ENCODE measurements around the gene CCDC93. TPM values are rescaled to one million over a fixed set of nuclear protein-coding genes. Genes with fewer than 3 reads are reported as not detected.

The CCDC93 gene
- total RNA-seq, 1 experiment from 2014 or later = 31.5 TPM

GRCh38 chr2:118047380-118047826, 33.5 kb upstream of the CCDC93 start:
- in situ Hi-C loops (cut with HindIII; ENCODE audit: low pct_unique_long_range_greater_than_20kb, low sequenced_read_pairs) = no loop called here
- Histone ChIP-seq H3K27ac (ENCODE audit: low read length) (no peak overlapping the region), H3K4me3 (ENCODE audit: low read depth in 2 of 2, low read length in 2 of 2) (no peak overlapping the region), H3K4me1 (ENCODE audit: control insufficient read depth, insufficient read depth, low read length) (0 out of 2 replicates have a peak, but pooled peaks cover 2% of the 10 kb centered on the region), H3K36me3 (ENCODE audit: control insufficient read depth, insufficient read depth, low read length) (no peaks in the 10 kb centered on the region), H3K9me3 (ENCODE audit: control insufficient read depth, insufficient read depth, low read depth, low read length) (no peaks in the 10 kb centered on the region), H3K27me3 (ENCODE audit: control insufficient read depth, insufficient read depth, low read length) (peaks cover 6% of the 10 kb centered on the region; the same call in 1 of the 2 replicates)
- CTCF ChIA-PET = interaction anchor here (0.9 to 1.2 kb wide), 2 partner anchors 15 to 808 kb away, joined by 3 to 4 read pairs; no protein-coding TSS in a partner anchor
- POLR2A ChIA-PET = no interaction called here
- no peak for ATAC-seq
- no TSS peak for BruUV-seq (replicated peaks)
- no peak for TF ChIP-seq REST (IDR thresholded peaks at IDR 0.05; ENCODE audit: insufficient read depth in 1 of 2, low read depth in 2 of 2, low read length in 1 of 2)
- TF ChIP-seq POLR2AphosphoS5 (IDR thresholded peaks at IDR 0.05; ENCODE audit: low read depth, low read length) = no peak
- TF ChIP-seq SIN3A (IDR thresholded peaks at IDR 0.05; ENCODE audit: borderline replicate concordance, insufficient read depth, low read depth, low read length) = no peak
- no peak for TF ChIP-seq TCF7L2 (IDR thresholded peaks at IDR 0.05; ENCODE audit: low read depth, low read length)
- TF ChIP-seq, protein P1, sequence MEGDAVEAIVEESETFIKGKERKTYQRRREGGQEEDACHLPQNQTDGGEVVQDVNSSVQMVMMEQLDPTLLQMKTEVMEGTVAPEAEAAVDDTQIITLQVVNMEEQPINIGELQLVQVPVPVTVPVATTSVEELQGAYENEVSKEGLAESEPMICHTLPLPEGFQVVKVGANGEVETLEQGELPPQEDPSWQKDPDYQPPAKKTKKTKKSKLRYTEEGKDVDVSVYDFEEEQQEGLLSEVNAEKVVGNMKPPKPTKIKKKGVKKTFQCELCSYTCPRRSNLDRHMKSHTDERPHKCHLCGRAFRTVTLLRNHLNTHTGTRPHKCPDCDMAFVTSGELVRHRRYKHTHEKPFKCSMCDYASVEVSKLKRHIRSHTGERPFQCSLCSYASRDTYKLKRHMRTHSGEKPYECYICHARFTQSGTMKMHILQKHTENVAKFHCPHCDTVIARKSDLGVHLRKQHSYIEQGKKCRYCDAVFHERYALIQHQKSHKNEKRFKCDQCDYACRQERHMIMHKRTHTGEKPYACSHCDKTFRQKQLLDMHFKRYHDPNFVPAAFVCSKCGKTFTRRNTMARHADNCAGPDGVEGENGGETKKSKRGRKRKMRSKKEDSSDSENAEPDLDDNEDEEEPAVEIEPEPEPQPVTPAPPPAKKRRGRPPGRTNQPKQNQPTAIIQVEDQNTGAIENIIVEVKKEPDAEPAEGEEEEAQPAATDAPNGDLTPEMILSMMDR (IDR thresholded peaks at IDR 0.05) = no peak
- no peak for DNase-seq (ENCODE audit: low read depth, low spot score)
- intact Hi-C loops (cut with micrococcal nuclease; ENCODE audit: unreplicated experiment) = loop anchor here (5.0 to 10.0 kb wide), 4 partner anchors 140 to 815 kb away; no protein-coding TSS in a partner anchor

GRCh38 chr2:118046634-118047210, 32.9 kb upstream of the CCDC93 start:
- in situ Hi-C loops (cut with HindIII; ENCODE audit: low pct_unique_long_range_greater_than_20kb, low sequenced_read_pairs) = no loop called here
- H3K4me1 ChIP-seq (ENCODE audit: control insufficient read depth, insufficient read depth, low read length) = 0 out of 2 replicates have a peak, but pooled peaks cover 2% of the 10 kb centered on the region
- TF ChIP-seq REST (IDR thresholded peaks at IDR 0.05; ENCODE audit: insufficient read depth in 1 of 2, low read depth in 2 of 2, low read length in 1 of 2) (no peak), TCF7L2 (IDR thresholded peaks at IDR 0.05; ENCODE audit: low read depth, low read length) (no peak)
- TF ChIP-seq, protein P1 (IDR thresholded peaks at IDR 0.05) = peak; percentile 63; the same call in 1 of the 2 replicates
- ChIA-PET POLR2A (no interaction called here), CTCF (interaction anchor here (0.7 to 1.2 kb wide), 5 partner anchors 13 to 809 kb away, joined by 3 to 8 read pairs (median 3); partner anchors contain the start of gene CCDC93)
- no peak overlapping the region for H3K27ac ChIP-seq (ENCODE audit: low read length)
- H3K36me3 ChIP-seq (ENCODE audit: control insufficient read depth, insufficient read depth, low read length) = no peaks in the 10 kb centered on the region
- H3K9me3 ChIP-seq (ENCODE audit: control insufficient read depth, insufficient read depth, low read depth, low read length) = no peaks in the 10 kb centered on the region
- intact Hi-C loops (cut with micrococcal nuclease; ENCODE audit: unreplicated experiment) = loop anchor here (5.0 to 10.0 kb wide), 4 partner anchors 141 to 816 kb away; no protein-coding TSS in a partner anchor
- H3K4me3 ChIP-seq (ENCODE audit: low read depth in 2 of 2, low read length in 2 of 2) = no peak overlapping the region
- no peak for ATAC-seq
- peaks cover 6% of the 10 kb centered on the region; the same call in 1 of the 2 replicates for H3K27me3 ChIP-seq (ENCODE audit: control insufficient read depth, insufficient read depth, low read length)
- no TSS peak for BruUV-seq (replicated peaks)
- no peak for DNase-seq (ENCODE audit: low read depth, low spot score)
